Retinal pigment epithelial cell (primary cell): ENCODE data around the gene SLC35D1.
A peak's percentile ranks its signal among the peaks of the same experiment; 100 is the strongest.

Source experiments
- DNase-seq: peaks from one replicate; pipeline ENCODE4 v3.0.0-alpha.2; 2010; ENCODE audit warnings: low read depth
- H3K4me3 ChIP-seq: 2 replicates; pipeline ENCODE4 v1.5.1; 2011; ENCODE audit warnings: mild to moderate bottlenecking, low read length, control low read depth, moderate library complexity
- TF ChIP-seq, protein P1 (sequence below): conservative IDR thresholded peaks from 2 replicates; pipeline ENCODE4 v1.5.1; 2011; ENCODE audit warnings: low read depth, low read length, control low read depth, inconsistent platforms

SLC35D1 gene

DNA sequence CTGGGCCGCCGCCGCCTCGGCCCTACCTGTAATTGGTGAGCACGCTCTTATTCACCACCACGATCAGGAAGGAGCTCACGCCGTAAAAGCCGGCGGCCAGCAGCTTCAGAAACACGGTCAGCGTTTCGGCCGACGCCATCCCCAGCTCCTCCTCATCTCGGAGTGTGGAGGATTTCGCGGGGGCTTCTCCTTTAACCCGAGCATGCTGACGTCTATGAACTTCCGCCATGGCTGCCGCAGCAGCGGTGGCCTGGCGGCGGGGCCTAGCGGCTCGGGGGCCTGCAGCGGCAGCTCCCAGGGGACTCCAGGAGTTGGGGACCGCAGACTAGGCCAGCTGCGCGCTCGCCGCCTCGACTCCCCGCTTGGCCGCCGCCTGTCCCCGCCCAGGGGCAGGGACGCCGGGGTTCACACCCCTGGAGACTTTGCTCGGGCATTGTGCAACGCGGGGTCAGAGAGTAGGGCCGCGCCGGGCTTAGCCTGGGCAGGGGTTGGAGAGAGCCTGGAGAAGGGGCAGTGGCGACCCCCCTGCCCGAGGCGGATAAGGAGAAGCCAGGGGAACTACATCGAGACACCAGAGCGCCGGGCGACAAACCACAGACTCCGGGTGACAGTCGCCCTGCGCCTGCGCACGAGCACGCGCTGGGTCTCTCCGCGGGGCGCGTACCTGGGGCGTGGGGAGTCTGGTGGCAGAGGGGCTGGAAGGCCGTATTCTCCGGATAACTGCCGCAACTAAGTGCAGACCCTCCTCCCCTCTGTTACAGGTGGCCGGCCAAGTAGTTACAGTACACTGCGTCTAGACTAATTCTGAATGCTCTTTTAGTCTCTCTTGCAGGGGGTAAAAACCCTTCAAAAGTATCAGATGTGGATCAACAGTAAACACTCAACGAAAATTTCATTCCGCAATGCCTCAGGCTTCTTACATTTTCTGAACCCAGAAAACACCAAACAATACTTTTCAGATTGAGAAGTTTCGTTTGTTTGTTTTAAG, at the start of gene SLC35D1:
Gene SLC35D1 (minus strand): TSS at position 364 of the 988 bp plus-strand sequence. CDS start 135 bp downstream, at position 229.
- TF ChIP-seq, protein P1, sequence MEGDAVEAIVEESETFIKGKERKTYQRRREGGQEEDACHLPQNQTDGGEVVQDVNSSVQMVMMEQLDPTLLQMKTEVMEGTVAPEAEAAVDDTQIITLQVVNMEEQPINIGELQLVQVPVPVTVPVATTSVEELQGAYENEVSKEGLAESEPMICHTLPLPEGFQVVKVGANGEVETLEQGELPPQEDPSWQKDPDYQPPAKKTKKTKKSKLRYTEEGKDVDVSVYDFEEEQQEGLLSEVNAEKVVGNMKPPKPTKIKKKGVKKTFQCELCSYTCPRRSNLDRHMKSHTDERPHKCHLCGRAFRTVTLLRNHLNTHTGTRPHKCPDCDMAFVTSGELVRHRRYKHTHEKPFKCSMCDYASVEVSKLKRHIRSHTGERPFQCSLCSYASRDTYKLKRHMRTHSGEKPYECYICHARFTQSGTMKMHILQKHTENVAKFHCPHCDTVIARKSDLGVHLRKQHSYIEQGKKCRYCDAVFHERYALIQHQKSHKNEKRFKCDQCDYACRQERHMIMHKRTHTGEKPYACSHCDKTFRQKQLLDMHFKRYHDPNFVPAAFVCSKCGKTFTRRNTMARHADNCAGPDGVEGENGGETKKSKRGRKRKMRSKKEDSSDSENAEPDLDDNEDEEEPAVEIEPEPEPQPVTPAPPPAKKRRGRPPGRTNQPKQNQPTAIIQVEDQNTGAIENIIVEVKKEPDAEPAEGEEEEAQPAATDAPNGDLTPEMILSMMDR, result no peak
- H3K4me3 ChIP-seq, result peak within 1 kb of the TSS; percentile 87
- no peak for DNase-seq

DNA sequence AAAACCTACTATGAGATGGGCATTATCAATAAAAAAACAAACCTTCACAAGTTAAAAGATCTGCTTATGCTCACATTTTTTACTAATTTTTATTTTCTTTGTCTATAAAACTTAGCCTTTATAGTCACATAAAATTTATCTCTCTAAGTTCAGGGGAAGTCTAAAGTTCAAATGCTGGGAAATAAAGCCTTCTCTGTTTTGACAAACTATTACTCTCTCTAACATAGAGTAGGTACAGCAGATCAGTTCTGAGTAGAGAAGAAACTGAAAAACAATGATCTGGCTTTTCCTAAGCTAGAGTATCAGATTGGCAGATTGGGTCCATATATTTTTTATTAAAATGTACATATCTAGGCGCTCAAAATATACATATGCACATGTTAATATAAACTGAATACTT, 49.6 kb upstream of the SLC35D1 start:
- no peak overlapping the region for H3K4me3 ChIP-seq
- no peak for DNase-seq
- TF ChIP-seq, protein P1, result no peak

DNA sequence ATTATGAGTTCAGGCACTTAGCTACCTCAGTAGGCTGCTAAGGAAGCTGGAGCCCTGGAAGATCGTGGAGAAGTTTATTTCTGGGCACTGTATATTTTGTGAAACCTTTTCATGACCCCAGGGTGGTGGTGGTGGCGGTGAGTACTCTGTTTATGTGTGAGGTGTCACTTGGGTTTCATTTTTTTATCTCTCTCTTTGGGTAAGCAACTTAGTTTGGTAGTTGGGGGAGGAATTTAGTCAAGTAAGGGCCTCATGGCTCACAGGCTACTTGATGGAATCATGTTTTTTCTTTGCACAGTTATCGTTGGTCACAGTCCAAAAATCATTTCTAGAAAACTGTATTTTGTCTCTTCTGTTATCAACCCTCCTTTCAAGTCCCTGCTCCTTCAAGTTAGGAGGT, 46.9 kb upstream of the SLC35D1 start:
- TF ChIP-seq, protein P1, result no peak
- no peak for DNase-seq
- H3K4me3 ChIP-seq, result no peak overlapping the region

DNA sequence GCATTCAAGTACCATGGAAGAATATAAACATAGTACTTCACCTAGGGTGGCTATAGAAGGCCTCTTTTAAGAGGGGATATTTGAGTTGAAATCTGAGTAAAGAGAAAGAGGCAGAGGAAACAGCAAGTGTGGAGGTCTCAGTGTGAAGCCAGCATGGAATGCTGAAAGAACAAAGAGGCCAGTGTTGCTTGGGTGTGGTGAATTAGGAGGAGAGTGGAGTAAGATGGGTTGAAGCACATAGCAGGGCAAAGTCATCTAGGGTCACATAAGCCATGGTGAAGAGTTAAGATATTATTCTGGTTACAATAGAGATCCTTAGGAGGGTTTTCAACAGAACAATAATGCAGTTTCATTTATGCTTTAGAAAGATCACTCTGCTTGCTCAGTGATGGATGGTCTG, 43.4 kb upstream of the SLC35D1 start:
- no peak overlapping the region for H3K4me3 ChIP-seq
- no peak for DNase-seq
- TF ChIP-seq, protein P1, result no peak

DNA sequence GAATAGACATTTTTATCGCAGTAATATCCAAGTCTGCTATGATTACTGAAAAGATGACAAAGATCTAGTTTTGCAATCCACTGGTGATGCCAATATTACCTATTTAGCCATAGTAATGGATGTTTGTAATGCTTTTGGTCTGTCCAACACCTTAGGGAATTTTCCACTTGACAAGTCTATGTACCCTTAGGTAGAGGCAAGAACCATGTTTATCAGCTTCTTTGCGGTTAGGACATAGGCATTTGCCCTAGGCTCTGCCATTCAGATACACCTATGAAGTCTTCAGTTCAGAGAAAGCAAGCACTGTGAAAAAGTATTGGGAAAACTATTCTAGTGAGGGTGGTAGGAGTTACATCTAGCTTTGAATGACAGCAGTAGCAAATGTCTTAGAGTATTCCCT, 40.2 kb upstream of the SLC35D1 start:
- no peak for DNase-seq
- TF ChIP-seq, protein P1, result no peak
- no peak overlapping the region for H3K4me3 ChIP-seq

DNA sequence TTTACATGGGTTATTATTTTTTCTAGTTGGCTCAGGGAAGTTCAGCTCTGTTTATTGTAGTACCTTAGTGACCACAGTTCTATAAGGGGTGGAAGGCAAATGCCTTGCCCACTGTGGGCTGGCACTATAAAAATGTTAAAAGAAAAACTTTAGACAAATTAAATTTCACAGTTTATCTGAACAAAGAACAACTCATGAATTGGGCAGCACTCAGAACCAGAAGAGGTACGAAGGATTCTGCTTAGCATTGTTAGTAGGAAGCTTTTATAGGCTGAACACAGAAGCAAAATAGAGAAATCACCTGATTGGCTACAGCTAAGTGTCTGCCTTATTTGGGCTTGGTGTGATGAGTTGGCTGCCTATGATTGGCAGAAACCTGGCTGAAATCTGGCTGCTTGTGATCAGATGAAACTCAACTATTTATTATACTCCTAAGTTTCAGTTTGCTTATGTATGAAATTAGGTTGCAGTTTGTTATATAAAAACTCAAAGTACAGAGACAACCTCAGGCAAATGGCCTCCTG, 35.8 kb upstream of the SLC35D1 start:
- TF ChIP-seq, protein P1, result no peak
- no peak for DNase-seq
- H3K4me3 ChIP-seq, result no peak overlapping the region
